HepG2 (cell line): ENCODE measurements around the gene SLC35A2. TPM values are rescaled to one million over a fixed set of nuclear protein-coding genes. Genes with fewer than 3 reads are reported as not detected.

Source experiments
- ATAC-seq: fragments of 200-7000 bp; cut with Tn5 transposase; 3 replicates; pipeline ENCODE4 v1.9.1; 2020; ENCODE audit warnings: mild to moderate bottlenecking, moderate library complexity
- BruUV-seq: library from RNA; stranded (reverse); fragments of 400-500 nt; replicated peaks from 2 replicates; lab custom pipeline; 2021; lab: Mats Ljungman, UMichigan
- CTCF ChIA-PET: fragments of 300-600 bp; formaldehyde crosslinking; extraction: SDS; loops from one replicate; lab custom pipeline; 2021; ENCODE audit warnings: low total read pairs, inconsistent platforms, low intra/inter-chr PET ratio; lab: Yijun Ruan, JAX
- POLR2A ChIA-PET: fragments of 350-600 bp; sonication (Branson Sonifier 250); formaldehyde crosslinking; loops from one replicate; lab custom pipeline; 2020; ENCODE audit warnings: antibody characterized with exemption, inconsistent platforms; lab: Yijun Ruan, JAX
- DNase-seq: peaks from one replicate; pipeline ENCODE4 v3.0.0-alpha.2; 2015; ENCODE audit warnings: low spot score
- FAIRE-seq: peaks from 3 replicates; lab custom pipeline; 2011; peaks lifted over from hg19 to GRCh38; lab: Jason Lieb, UNC
- H2AFZ ChIP-seq: one replicate; pipeline ENCODE4 v1.6.1; 2011; ENCODE audit warnings: low read length, inconsistent platforms
- H3K27ac ChIP-seq: fragments of 300-600 bp; 3 replicates; pipeline ENCODE4 v1.8.0; 2011; ENCODE audit warnings: mixed run types, mild to moderate bottlenecking, mixed read lengths, low read length, inconsistent platforms; ENCODE audit not compliant: insufficient read depth; ENCODE audit errors: extremely low read length
- H3K27me3 ChIP-seq, 2 experiments: fragments of 200-600 bp in 1 of 2; 2 replicates in 1 of 2; 3 replicates in 1 of 2; pipeline versions ENCODE4 v1.6.0 to v1.8.0; 2011; ENCODE audit warnings: low read length in 2 of 2, mild to moderate bottlenecking in 2 of 2, moderate library complexity in 2 of 2, inconsistent platforms in 1 of 2; ENCODE audit not compliant: insufficient read depth in 2 of 2, control insufficient read depth in 1 of 2
- H3K36me3 ChIP-seq, 2 experiments: fragments of 200-600 bp in 1 of 2; replicated peaks in 1 of 2; 2 replicates in 1 of 2; 3 replicates in 1 of 2; pipeline versions ENCODE4 v1.5.1 to v1.8.0; 2011; ENCODE audit warnings: low read length in 2 of 2, inconsistent platforms in 1 of 2; ENCODE audit not compliant: insufficient read depth in 2 of 2, control insufficient read depth in 1 of 2
- H3K4me1 ChIP-seq: 2 replicates; pipeline ENCODE4 v1.5.1; 2012; ENCODE audit warnings: low read length, inconsistent platforms; ENCODE audit not compliant: insufficient read depth
- H3K4me2 ChIP-seq: 2 replicates; pipeline ENCODE4 v1.6.0; 2011; ENCODE audit warnings: low read depth, low read length, inconsistent platforms
- H3K4me3 ChIP-seq, 3 experiments: fragments of 200-600 bp in 1 of 3; sonication (generic), shearing (Covaris generic) in 1 of 3; replicated peaks in 1 of 3; 2 replicates each; pipeline ENCODE4 v1.5.1; 2011 to 2016; ENCODE audit warnings: low read length in 3 of 3, inconsistent platforms in 2 of 3, low read depth in 2 of 3, mild to moderate bottlenecking in 2 of 3, control low read depth in 1 of 3, mixed read lengths in 1 of 3; ENCODE audit not compliant: insufficient read depth in 1 of 3
- H3K79me2 ChIP-seq: one replicate; pipeline ENCODE4 v1.6.1; 2011; ENCODE audit warnings: low read length, inconsistent platforms; ENCODE audit not compliant: insufficient read depth
- H3K9ac ChIP-seq: 2 replicates; pipeline ENCODE4 v1.6.0; 2011; ENCODE audit warnings: mild to moderate bottlenecking, low read depth, low read length, inconsistent platforms; ENCODE audit not compliant: insufficient read depth
- H3K9me3 ChIP-seq: 2 replicates; pipeline ENCODE4 v1.5.1; 2012; ENCODE audit warnings: mild to moderate bottlenecking, low read length
- H4K20me1 ChIP-seq: 2 replicates; pipeline ENCODE4 v1.6.0; 2011; ENCODE audit warnings: inconsistent platforms, mild to moderate bottlenecking, low read length, moderate library complexity; ENCODE audit not compliant: insufficient read depth
- EZH2 ChIP-seq: conservative IDR thresholded peaks from 2 replicates; pipeline ENCODE4 v1.6.1; 2012; ENCODE audit warnings: mild to moderate bottlenecking, low read depth, low read length, moderate library complexity
- FOXK2 ChIP-seq: fragments of 450-650 bp; IDR thresholded peaks from 2 replicates; pipeline ENCODE4 v1.6.1; 2016
- HDAC6 ChIP-seq: fragments of 200-600 bp; sonication (generic); IDR thresholded peaks from 2 replicates; pipeline ENCODE4 v1.7.0; 2017; ENCODE audit warnings: mild to moderate bottlenecking, antibody characterized with exemption, low read length, low read depth
- HNF4A ChIP-seq: sonication (generic); formaldehyde crosslinking; IDR thresholded peaks from 2 replicates; pipeline ENCODE4 v1.4.0; 2020; ENCODE audit warnings: missing genetic modification reagents
- ISL2 ChIP-seq: sonication (generic); formaldehyde crosslinking; IDR thresholded peaks from 2 replicates; pipeline ENCODE4 v1.5.0; 2020; ENCODE audit warnings: missing genetic modification reagents
- KDM5A ChIP-seq: fragments of 200-600 bp; sonication (generic); IDR thresholded peaks from 2 replicates; pipeline ENCODE4 v1.7.0; 2018; ENCODE audit warnings: antibody characterized with exemption, mild to moderate bottlenecking, low read length, borderline replicate concordance
- MTA1 ChIP-seq: sonication (generic); formaldehyde crosslinking; IDR thresholded peaks from 2 replicates; pipeline ENCODE4 v1.4.0; 2020; ENCODE audit warnings: missing genetic modification reagents, mild to moderate bottlenecking, borderline replicate concordance
- PHF21A ChIP-seq: sonication (generic); formaldehyde crosslinking; IDR thresholded peaks from 2 replicates; pipeline ENCODE4 v1.5.0; 2020; ENCODE audit warnings: mild to moderate bottlenecking, missing genetic modification reagents
- SAFB2 ChIP-seq: sonication (generic); formaldehyde crosslinking; IDR thresholded peaks from 2 replicates; pipeline ENCODE4 v1.5.1; 2020; ENCODE audit warnings: missing genetic modification reagents, low read depth, mild to moderate bottlenecking, borderline replicate concordance
- SIN3A ChIP-seq: IDR thresholded peaks from 2 replicates; pipeline ENCODE4 v1.6.1; 2011; ENCODE audit warnings: low read depth, mild to moderate bottlenecking, control low read depth, low read length, borderline replicate concordance
- SMAD9 ChIP-seq: sonication (generic); formaldehyde crosslinking; IDR thresholded peaks from 2 replicates; pipeline ENCODE4 v1.5.1; 2020; ENCODE audit warnings: mild to moderate bottlenecking, missing genetic modification reagents
- SOX6 ChIP-seq, 2 experiments: fragments of 450-650 bp in 1 of 2; sonication (generic) in 1 of 2; formaldehyde crosslinking in 1 of 2; IDR thresholded peaks; 2 replicates each; pipeline versions ENCODE4 v1.4.0 to v1.6.1; 2017 to 2020; ENCODE audit warnings: antibody characterized with exemption in 1 of 2, mild to moderate bottlenecking in 1 of 2, missing genetic modification reagents in 1 of 2
- YEATS4 ChIP-seq: sonication (generic); formaldehyde crosslinking; IDR thresholded peaks from 2 replicates; pipeline ENCODE4 v1.4.0; 2020; ENCODE audit warnings: missing genetic modification reagents, borderline replicate concordance
- ZMYM2 ChIP-seq: sonication (generic); formaldehyde crosslinking; IDR thresholded peaks from 2 replicates; pipeline ENCODE4 v1.8.0; 2022; ENCODE audit warnings: mild to moderate bottlenecking, missing genetic modification reagents
- ZNF44 ChIP-seq: sonication (generic); formaldehyde crosslinking; IDR thresholded peaks from 2 replicates; pipeline ENCODE4 v1.5.1; 2020; ENCODE audit warnings: mild to moderate bottlenecking, missing genetic modification reagents
- ZNF609 ChIP-seq: sonication (generic); formaldehyde crosslinking; IDR thresholded peaks from 2 replicates; pipeline ENCODE4 v1.4.0; 2020; ENCODE audit warnings: mild to moderate bottlenecking, missing genetic modification reagents, borderline replicate concordance
- WGBS: methylation state at CpG from one replicate; pipeline ENCODE4 v1.1.6; 2017; ENCODE audit warnings: low lambda C conversion rate; 5-methylcytosine and 5-hydroxymethylcytosine counted together
- in situ Hi-C: cut with HindIII; loops from 2 replicates; pipeline ENCODE4 v1.10.0; 2017; ENCODE audit warnings: low pct_unique_long_range_greater_than_20kb; ENCODE audit not compliant: extremely low pct_ligation_motif_present
- intact Hi-C: fragments of 100-400 bp; cut with micrococcal nuclease; formaldehyde crosslinking; loops from one replicate; pipeline ENCODE4 v1.10.0; 2022; ENCODE audit not compliant: unreplicated experiment
- polyA plus RNA-seq, 8 experiments: library from polyadenylated mRNA; depleted of rRNA in 3 of 8; stranded (reverse) in 7 of 8; unstranded in 1 of 8; fragments of >200 nt; fragmentation: Illumina TruSeq in 4 of 8; extraction: Trizol in 4 of 8; gene quantifications; 2 replicates each; pipeline versions ENCODE4 v1.2.1 to v1.2.3, GENCODE V29; 2011 to 2016; ENCODE audit warnings: low read depth in 4 of 8, missing spikeins in 1 of 8, mixed read lengths in 1 of 8; ENCODE audit not compliant: insufficient read depth in 1 of 8
- total RNA-seq, 5 experiments: library from RNA; depleted of rRNA; stranded (reverse); fragments of >200 nt; fragmentation: Illumina TruSeq; extraction: Trizol; gene quantifications; 2 replicates each; pipeline ENCODE4 v1.2.3, GENCODE V29; 2016; ENCODE audit warnings: low read depth in 1 of 5
- TF ChIP-seq, protein P1 (sequence below): sonication (generic); formaldehyde crosslinking; IDR thresholded peaks from 2 replicates; pipeline ENCODE4 v1.8.0; 2022; ENCODE audit warnings: low read depth, missing genetic modification reagents

The SLC35A2 gene
- total and polyA plus RNA-seq, 2 of the 13 experiments (the other 11 are each of a cell fraction or from before 2014, with no cell fraction given): 32.1 to 40.8 TPM

DNA sequence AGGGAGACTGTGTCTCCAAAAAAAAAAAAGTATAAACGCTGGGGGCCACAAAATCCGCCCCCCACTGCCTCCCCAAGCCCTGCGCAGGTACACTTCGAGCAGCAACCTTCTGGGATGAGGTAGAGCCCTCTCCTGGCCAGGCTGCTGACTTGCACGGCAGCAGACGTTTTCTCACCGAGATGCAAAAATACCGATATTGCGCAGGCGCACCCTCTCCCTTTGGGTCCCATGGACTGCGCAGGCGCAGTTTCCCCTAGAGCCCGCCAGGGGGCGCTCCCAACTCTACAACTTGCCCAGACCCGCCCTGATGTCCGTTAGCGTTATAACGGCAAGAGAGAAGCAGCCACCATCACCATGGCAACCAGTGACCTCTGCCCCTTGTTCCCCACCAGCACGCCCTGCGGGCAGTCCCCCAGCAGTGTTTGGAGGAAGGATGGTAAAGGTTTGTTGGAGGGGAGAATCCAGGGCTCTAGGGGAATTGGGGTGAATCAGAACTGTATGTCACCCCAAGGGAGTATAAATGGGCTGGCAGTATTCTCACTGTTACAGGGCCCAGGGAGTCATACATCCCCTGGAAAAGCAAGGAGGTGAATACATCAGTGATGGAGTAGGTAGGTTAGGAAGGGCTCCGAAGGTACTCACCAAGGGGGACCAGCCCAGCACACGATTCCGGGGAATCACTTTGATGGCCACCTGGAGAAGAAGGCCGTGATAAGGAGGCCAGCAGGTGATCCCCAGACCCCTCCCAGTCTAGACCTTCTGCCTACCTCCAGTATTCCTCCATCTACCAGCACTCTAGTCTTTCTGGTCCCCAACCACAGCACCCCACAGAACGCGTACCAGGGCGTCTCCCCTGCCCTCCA is 5.9 kb upstream of the SLC35A2 start:
- H3K4me2 ChIP-seq: peak overlapping the region; percentile 83
- H3K36me3 ChIP-seq: peaks cover 0 to 17% of the 10 kb centered on the region in 2 experiments; a peak in 2 of 5 replicates
- no peaks in the 10 kb centered on the region for H4K20me1 ChIP-seq
- ATAC-seq: peak; percentile 64
- ChIA-PET CTCF (interaction anchor here (0.7 to 1.2 kb wide), 4 partner anchors 20 to 155 kb away, joined by 3 to 5 read pairs (median 3); partner anchors contain the start of genes GLOD5, PQBP1 and TIMM17B), POLR2A (no interaction called here)
- H2AFZ ChIP-seq: no peak overlapping the region
- H3K4me3 ChIP-seq: peak overlapping the region; percentile 47 to 85 (median 75); a peak in 5 of 6 replicates
- H3K27me3 ChIP-seq: no peaks in the 10 kb centered on the region
- H3K9me3 ChIP-seq: no peaks in the 10 kb centered on the region
- peaks cover 13% of the 10 kb centered on the region for H3K79me2 ChIP-seq
- intact Hi-C loops (loop anchor here (2.0 to 10.0 kb wide), 3 partner anchors 21 to 270 kb away; partner anchors contain the start of genes GLOD5, PQBP1 and TIMM17B), in situ Hi-C loops (no loop called here)
- TSS peak; percentile 34 for BruUV-seq
- peak overlapping the region; percentile 54 for H3K27ac ChIP-seq
- peak overlapping the region; percentile 59 for H3K9ac ChIP-seq
- FAIRE-seq: peak; percentile 99
- 3% methylated on average over 5 of the region's 27 CpGs for WGBS
- H3K4me1 ChIP-seq: peaks cover 31% of the 10 kb centered on the region
- DNase-seq: peak; percentile 88
- TF ChIP-seq HNF4A (CRISPR knock-in tag) (peak; percentile 32), FOXK2 (no peak), SOX6 (IDR thresholded peaks at IDR 0.05) (no peak), SOX6 (CRISPR knock-in tag; IDR thresholded peaks at IDR 0.05) (peak; percentile 24; the same call in 1 of the 2 replicates), EZH2 (no peak), MTA1 (no peak), SIN3A (peak; percentile 65; the same call in 1 of the 2 replicates), ZNF44 (CRISPR knock-in tag) (no peak), KDM5A (no peak), PHF21A (CRISPR knock-in tag) (no peak), SMAD9 (no peak), ISL2 (CRISPR knock-in tag) (no peak), SAFB2 (no peak), HDAC6 (no peak), ZMYM2 (CRISPR knock-in tag) (no peak), ZNF609 (CRISPR knock-in tag) (no peak), YEATS4 (CRISPR knock-in tag) (no peak)
- TF ChIP-seq, protein P1, sequence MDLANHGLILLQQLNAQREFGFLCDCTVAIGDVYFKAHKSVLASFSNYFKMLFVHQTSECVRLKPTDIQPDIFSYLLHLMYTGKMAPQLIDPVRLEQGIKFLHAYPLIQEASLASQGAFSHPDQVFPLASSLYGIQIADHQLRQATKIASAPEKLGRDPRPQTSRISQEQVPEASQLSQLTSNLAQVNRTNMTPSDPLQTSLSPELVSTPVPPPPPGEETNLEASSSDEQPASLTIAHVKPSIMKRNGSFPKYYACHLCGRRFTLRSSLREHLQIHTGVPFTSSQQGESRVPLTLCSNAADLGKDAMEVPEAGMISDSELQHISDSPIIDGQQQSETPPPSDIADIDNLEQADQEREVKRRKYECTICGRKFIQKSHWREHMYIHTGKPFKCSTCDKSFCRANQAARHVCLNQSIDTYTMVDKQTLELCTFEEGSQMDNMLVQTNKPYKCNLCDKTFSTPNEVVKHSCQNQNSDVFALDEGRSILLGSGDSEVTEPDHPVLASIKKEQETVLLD (CRISPR knock-in tag): no peak
